Right renal pelvis (tissue), 4 donors: ENCODE results near the gene ATP6V0E2. TPM values are rescaled to one million over a fixed set of nuclear protein-coding genes. Genes with fewer than 3 reads are reported as not detected.
"Not testable (repeated sequence)": the region's sequence is repeated elsewhere in the genome, so short reads cannot be mapped to it uniquely, and the experiment has no call there.

Experiments used
- DNase-seq, 4 donors: peaks; one replicate each; pipeline ENCODE4 v3.0.0-alpha.2; 2013; ENCODE audit warnings: low read depth in 4 of 4, low spot score in 3 of 4, missing footprints in 1 of 4
- polyA plus RNA-seq, 4 donors: library from polyadenylated mRNA; unstranded; fragments of 120-200 nt; gene quantifications; one replicate each; pipeline ENCODE4 v1.2.1, GENCODE V29; 2013; ENCODE audit not compliant: insufficient read length in 4 of 4

Gene ATP6V0E2
- 10 to 100 TPM; 22.2 to 35.0 (median 29.1) TPM for polyA plus RNA-seq

GRCh38 chr7:149873074-149873969, at the start of gene ATP6V0E2:
TSS of gene ATP6V0E2 (plus strand) at chr7:149873969. CDS start at chr7:149874066, 97 bp downstream.
- peak; percentile 83 to 88 (median 84) for DNase-seq

GRCh38 chr7:149824301-149824741, 49.4 kb upstream of the ATP6V0E2 start:
- no peak for DNase-seq

GRCh38 chr7:149824748-149825566, 48.8 kb upstream of the ATP6V0E2 start:
- no peak for DNase-seq

GRCh38 chr7:149825567-149826343, 48.0 kb upstream of the ATP6V0E2 start:
- no peak for DNase-seq

GRCh38 chr7:149826344-149827088, 47.3 kb upstream of the ATP6V0E2 start:
- DNase-seq: no peak

GRCh38 chr7:149827089-149827981, 46.4 kb upstream of the ATP6V0E2 start:
- DNase-seq: no peak

GRCh38 chr7:149828357-149829309, 45.1 kb upstream of the ATP6V0E2 start:
- no peak for DNase-seq

GRCh38 chr7:149830527-149830926, 43.2 kb upstream of the ATP6V0E2 start:
- DNase-seq: not testable (repeated sequence)

GRCh38 chr7:149830997-149831740, 42.6 kb upstream of the ATP6V0E2 start:
- no peak for DNase-seq

GRCh38 chr7:149831741-149832219, 42.0 kb upstream of the ATP6V0E2 start:
- no peak for DNase-seq

- no peak for DNase-seq
Measured at GRCh38 chr7:149832332-149833041, 41.3 kb upstream of the ATP6V0E2 start.

GRCh38 chr7:149833495-149834130, 40.2 kb upstream of the ATP6V0E2 start:
- no peak for DNase-seq

- no peak for DNase-seq
Measured at GRCh38 chr7:149834601-149835000, 39.2 kb upstream of the ATP6V0E2 start.

GRCh38 chr7:149836434-149836833, 37.3 kb upstream of the ATP6V0E2 start:
- DNase-seq: no peak

- DNase-seq: no peak
Measured at GRCh38 chr7:149837564-149838223, 36.1 kb upstream of the ATP6V0E2 start.
